ENCODE measurements around the gene DNAI4. TPM values are rescaled to one million over a fixed set of nuclear protein-coding genes. Genes with fewer than 3 reads are reported as not detected.

Gene DNAI4
- total and polyA plus RNA-seq, 2 of the 4 experiments (the other 2 are of a cell fraction), result 0.63 to 1.6 TPM

DNA sequence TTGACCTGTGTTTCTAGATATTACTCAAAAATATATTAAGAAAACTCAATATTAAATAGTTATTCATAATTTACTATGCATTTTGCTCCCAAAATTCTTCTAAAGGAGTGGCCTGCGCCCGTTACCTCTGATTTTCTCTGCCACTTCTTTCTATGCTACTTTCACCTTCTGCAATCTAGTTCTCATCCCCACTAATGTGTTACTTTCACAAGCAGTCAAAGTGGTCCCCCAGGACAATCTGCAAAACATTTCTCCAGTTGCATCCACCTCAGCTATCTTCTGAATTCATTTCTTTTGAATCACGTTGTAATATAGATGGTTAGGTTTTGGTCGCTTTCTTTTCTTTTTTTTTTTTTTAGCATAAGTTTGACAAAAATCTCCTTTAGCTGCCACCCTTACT is 137.0 kb downstream of the DNAI4 start:
- Histone ChIP-seq H2BK20ac (ENCODE audit: low read depth, low read length) (no peak overlapping the region), H3K18ac (ENCODE audit: low read depth, low read length) (no peak overlapping the region), H2AK9ac (replicated peaks; ENCODE audit: low read depth, low read length, poor library complexity) (no peak overlapping the region), H3K23ac (ENCODE audit: low read depth, low read length) (no peak overlapping the region), H3K79me1 (ENCODE audit: low read depth in 1 of 2, low read length in 2 of 2) (no peaks in the 10 kb centered on the region), H3K9me1 (ENCODE audit: insufficient read depth, low read length) (no peaks in the 10 kb centered on the region), H2BK15ac (ENCODE audit: low read depth, low read length) (no peak overlapping the region), H2AFZ (replicated peaks; ENCODE audit: low read length, poor library complexity) (no peak overlapping the region), H3K56ac (ENCODE audit: extremely low read depth, insufficient read depth, low read length) (no peak overlapping the region), H2AK5ac (ENCODE audit: low read depth, low read length) (no peak overlapping the region), H3K9me3 (ENCODE audit: control insufficient read depth, insufficient read depth, low read length) (no peaks in the 10 kb centered on the region), H3K14ac (replicated peaks; ENCODE audit: low read depth, low read length) (no peak overlapping the region), H3K4ac (ENCODE audit: low read depth, low read length) (no peak overlapping the region), H2BK120ac (ENCODE audit: low read depth, low read length) (no peak overlapping the region), H3K27me3 (ENCODE audit: control insufficient read depth, insufficient read depth, low read length) (no peaks in the 10 kb centered on the region), H3K36me3 (ENCODE audit: control insufficient read depth, insufficient read depth, low read length) (no peaks in the 10 kb centered on the region), H4K91ac (ENCODE audit: insufficient read depth, low read depth, low read length) (no peak overlapping the region), H4K20me1 (ENCODE audit: insufficient read depth, low read length) (no peaks in the 10 kb centered on the region), H4K8ac (ENCODE audit: low read depth in 2 of 2, low read length in 2 of 2) (no peak overlapping the region), H3K4me3 (ENCODE audit: insufficient read depth, low read depth, low read length) (no peak overlapping the region), H3K4me1 (ENCODE audit: control insufficient read depth, insufficient read depth, low read length) (no peaks in the 10 kb centered on the region), H3K4me2 (ENCODE audit: low read depth, low read length) (no peak overlapping the region), H3K27ac (ENCODE audit: insufficient read depth, low read length) (no peak overlapping the region), H4K5ac (ENCODE audit: low read depth, low read length) (no peak overlapping the region), H2BK5ac (ENCODE audit: low read depth, low read length, poor library complexity, severe bottlenecking) (no peak overlapping the region), H3K9ac (ENCODE audit: low read depth, low read length) (no peak overlapping the region)
- TF ChIP-seq NFE2L2 (IDR thresholded peaks at IDR 0.05; ENCODE audit: low read depth, low read length) (no peak), BHLHE40 (IDR thresholded peaks at IDR 0.05; ENCODE audit: low read depth, low read length) (no peak), RCOR1 (IDR thresholded peaks at IDR 0.05; ENCODE audit: insufficient replicate concordance, low read length) (no peak), CHD1 (IDR thresholded peaks at IDR 0.05; ENCODE audit: low read depth, low read length) (no peak), MXI1 (IDR thresholded peaks at IDR 0.05; ENCODE audit: borderline replicate concordance, low read depth, low read length) (no peak), MAZ (IDR thresholded peaks at IDR 0.05; ENCODE audit: borderline replicate concordance, low read depth, low read length) (no peak), RAD21 (IDR thresholded peaks at IDR 0.05; ENCODE audit: low read length) (no peak), FOS (IDR thresholded peaks at IDR 0.05; ENCODE audit: low read depth, low read length) (no peak), POLR2A (IDR thresholded peaks at IDR 0.05; ENCODE audit: low read depth, low read length) (no peak), RFX5 (IDR thresholded peaks at IDR 0.05; ENCODE audit: low read depth, low read length) (no peak)
- TF ChIP-seq, protein P1, sequence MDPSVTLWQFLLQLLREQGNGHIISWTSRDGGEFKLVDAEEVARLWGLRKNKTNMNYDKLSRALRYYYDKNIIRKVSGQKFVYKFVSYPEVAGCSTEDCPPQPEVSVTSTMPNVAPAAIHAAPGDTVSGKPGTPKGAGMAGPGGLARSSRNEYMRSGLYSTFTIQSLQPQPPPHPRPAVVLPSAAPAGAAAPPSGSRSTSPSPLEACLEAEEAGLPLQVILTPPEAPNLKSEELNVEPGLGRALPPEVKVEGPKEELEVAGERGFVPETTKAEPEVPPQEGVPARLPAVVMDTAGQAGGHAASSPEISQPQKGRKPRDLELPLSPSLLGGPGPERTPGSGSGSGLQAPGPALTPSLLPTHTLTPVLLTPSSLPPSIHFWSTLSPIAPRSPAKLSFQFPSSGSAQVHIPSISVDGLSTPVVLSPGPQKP (IDR thresholded peaks at IDR 0.05; ENCODE audit: borderline replicate concordance, low read depth, low read length), result no peak
- TF ChIP-seq, protein P2, sequence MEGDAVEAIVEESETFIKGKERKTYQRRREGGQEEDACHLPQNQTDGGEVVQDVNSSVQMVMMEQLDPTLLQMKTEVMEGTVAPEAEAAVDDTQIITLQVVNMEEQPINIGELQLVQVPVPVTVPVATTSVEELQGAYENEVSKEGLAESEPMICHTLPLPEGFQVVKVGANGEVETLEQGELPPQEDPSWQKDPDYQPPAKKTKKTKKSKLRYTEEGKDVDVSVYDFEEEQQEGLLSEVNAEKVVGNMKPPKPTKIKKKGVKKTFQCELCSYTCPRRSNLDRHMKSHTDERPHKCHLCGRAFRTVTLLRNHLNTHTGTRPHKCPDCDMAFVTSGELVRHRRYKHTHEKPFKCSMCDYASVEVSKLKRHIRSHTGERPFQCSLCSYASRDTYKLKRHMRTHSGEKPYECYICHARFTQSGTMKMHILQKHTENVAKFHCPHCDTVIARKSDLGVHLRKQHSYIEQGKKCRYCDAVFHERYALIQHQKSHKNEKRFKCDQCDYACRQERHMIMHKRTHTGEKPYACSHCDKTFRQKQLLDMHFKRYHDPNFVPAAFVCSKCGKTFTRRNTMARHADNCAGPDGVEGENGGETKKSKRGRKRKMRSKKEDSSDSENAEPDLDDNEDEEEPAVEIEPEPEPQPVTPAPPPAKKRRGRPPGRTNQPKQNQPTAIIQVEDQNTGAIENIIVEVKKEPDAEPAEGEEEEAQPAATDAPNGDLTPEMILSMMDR (conservative IDR thresholded peaks at IDR 0.05; ENCODE audit: low read depth, low read length), result no peak
- intact Hi-C loops (cut with micrococcal nuclease) (no loop called here), dilution Hi-C loops (cut with HindIII; ENCODE audit: low sequenced_read_pairs, unreplicated experiment) (no loop called here), in situ Hi-C loops (cut with MboI; ENCODE audit: low sequenced_read_pairs) (no loop called here)
- ChIA-PET CTCF (no interaction called here), POLR2A (ENCODE audit: unreplicated experiment) (no interaction called here)
- BruUV-seq (replicated peaks), result no TSS peak
- WGBS, 2 experiments (ENCODE audit: extremely low coverage in 2 of 2, insufficient read length in 1 of 2), result 100% methylated on average over 2 of the region's 4 CpGs; no CpG with 5 or more reads in 1 of the 2 experiments
- DNase-seq (no peak), ATAC-seq (ENCODE audit: low read depth) (no peak)

Measured in IMR-90 (cell line).